Measurements from ENCODE around the gene FLRT2.

FLRT2 gene

DNA sequence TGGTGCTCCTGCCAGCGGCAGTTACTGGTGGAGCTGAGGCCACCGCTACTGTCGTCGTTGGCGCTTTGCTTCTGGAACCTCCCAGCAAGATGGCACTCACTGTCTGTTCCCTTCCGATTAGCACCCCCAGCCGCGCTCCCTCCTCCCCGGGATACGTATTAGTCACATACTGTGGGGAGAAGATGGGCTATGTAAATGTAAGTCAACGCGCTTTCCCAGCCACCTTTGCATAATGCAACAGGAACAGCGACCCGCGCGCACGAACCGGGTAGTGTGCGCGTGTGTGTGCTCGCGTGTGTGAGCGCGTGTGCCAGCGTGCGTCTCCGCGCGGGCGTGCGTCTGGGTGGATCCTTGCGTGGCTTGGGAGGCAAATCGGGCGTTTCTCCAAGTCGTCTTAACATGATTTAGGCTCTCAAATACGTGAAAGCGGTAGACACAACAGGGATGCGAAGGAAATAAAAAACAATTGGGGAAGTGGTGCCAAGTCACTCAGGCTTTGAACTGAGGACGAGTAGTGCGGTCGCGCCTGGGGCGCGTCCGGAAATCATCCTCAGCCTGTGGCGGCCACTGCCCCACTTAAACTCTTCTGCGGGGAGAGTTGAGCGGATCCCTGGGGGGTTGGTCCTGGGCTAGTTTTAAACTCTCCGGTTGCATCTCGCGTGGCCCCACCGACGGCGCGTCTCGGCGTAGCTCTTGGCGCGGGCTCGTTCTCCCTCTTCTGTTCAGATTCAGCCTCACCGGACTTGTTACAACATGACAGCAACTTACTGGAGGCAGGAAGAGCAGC is 1.8 kb downstream of the FLRT2 start:
- peak in 1 of 2 donors; percentile 4 for DNase-seq

DNA sequence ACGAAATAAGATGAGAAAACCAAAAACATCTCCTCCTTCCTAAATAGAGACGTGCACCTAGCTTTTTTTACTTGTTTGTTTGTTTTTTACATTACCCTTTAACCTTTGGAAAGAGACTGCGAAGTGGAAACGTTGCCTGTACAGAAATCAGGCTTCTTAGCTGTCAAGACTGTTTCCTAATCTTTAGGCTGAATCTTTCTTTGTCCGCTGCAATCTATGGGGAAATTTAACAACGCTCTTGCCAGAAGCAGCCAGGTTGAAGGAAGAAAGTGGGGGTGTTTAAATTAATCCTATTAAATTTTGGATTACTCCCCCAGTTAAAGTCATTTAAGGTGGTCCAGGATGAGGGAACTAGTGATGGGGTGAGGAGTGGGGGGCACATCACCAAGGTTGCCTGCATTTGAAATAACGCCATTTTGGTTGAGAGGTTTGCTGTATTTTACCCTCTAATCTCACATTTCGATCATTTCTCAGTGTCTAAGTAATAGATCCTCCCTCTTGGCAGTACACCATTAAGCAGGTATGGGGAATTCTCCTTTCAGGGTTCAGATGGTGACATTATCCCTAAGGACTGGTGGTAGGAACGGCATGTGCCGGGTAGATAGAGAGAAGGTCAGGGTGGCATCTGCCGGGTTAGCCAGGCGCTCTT is 2.6 kb downstream of the FLRT2 start:
- DNase-seq: no peak

DNA sequence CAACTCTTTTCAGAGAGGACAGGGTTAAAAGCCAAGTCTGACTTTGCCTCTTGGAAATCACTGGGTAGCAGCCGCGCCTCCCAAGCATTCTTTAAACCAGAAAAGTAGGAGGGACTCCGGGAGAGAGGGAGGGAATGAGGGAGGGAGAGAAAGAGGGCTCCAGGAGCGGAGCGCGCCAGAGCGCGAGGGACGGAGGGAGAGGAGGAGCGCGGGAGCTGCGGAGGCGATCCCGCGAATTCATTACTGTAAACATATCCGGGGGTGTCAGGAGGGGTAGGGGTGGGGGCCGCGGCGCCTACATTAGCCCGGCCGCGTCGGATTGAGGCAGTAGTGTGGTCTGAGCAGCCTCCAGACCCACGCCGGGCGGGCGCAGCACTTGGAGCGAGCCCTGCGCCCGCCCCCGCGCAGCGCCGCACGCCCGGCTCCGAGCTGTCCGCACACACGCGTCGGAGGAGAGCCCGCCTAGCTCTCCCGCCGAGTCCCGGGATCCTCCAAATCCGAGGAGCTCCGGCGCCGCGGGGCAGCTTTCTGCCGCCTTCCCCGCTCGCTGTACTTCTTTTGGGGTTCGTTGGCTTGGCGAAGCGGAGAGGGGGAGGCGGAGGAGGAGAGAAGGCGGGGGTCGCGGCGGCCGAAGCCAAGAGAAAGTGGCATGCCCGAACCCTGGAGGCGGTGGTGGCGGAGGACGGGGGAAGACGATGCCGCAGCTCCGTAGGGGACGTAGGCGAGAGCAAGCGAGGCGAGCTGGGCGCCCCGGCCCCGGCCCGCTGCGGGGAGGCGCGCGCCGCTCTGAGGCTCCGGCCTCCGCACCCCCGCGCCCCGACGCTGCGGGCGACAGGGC is 3.3 kb downstream of the FLRT2 start:
- DNase-seq: no peak

DNA sequence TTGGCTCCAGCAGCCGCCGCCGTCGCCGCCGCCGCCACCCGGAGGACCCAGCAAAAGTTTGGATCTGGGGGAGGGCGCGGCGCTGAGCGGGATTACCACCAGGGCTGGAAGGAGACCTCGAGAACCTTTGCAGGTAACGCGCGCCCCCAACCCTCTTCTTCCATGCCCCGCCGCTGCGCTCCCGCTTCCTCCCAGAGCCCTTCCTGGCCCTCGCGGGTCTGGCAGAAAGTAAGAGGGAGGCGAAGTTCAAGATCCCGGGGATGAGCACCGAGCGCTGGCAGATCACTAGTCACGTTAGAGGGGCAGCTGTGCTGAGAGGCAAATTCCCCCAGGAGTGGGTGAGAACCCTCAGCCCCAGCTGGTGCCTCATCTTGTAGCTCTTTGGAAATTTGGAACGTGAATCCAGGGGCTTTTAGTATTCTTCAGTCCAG is 3.9 kb downstream of the FLRT2 start:
- no peak for DNase-seq

DNA sequence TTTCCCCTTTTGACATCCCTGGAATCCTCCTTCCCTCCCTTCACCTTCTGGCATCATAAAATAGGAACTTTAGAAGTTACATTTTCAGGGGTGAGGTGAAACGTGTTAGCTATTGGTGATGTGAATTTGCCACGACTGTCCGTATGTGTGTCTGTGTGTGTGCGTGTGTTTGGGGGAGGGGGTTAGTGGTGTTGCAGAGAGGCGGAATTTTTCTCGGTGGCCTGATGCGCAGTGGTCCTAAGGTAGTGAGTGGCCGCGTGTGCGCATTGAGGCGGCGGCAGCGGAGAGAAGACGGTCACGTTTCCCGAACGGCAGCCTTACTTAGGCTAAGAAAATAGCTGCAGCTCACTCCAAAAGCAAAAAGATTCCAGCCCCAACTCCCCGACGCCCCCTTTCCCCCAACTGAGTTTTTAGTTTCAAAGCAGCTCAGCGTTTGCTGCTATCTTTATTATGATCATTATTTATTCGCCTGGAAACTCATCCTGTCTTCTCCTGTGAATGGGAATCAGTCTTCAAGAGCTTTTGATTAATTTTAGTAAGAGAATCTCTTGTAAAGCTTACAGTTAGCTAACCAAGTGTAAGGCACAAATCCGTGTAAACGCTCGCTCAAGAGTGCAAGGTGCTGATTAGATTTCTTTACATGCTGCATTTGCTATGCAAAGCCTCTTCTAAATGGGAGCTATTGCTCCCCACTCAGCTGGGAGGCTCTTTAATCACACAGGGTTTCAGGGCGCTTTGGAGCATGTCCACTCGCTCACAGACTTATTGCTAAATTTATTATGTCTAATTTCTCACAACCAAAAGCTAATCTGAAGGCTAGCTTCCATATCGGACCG is 4.7 kb downstream of the FLRT2 start:
- no peak for DNase-seq

DNA sequence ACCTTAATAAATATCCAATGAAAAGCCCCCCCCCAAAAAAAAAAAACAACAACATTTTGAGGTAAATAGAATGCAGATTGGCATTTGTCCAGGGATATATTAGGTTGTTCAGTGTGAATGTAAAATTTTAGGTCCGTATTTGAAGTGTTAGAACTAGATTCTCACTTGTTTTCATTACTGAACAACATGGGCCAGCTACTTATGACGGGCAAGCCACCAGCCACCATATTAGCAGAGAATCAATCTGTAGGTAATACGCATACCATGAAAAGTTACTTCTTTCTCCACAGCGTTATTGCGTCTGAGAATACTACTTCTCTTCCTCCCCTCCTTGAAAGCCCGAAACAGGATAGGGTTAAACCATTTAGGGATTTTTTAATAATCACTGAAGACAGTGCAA is 5.4 kb downstream of the FLRT2 start:
- no peak for DNase-seq

DNA sequence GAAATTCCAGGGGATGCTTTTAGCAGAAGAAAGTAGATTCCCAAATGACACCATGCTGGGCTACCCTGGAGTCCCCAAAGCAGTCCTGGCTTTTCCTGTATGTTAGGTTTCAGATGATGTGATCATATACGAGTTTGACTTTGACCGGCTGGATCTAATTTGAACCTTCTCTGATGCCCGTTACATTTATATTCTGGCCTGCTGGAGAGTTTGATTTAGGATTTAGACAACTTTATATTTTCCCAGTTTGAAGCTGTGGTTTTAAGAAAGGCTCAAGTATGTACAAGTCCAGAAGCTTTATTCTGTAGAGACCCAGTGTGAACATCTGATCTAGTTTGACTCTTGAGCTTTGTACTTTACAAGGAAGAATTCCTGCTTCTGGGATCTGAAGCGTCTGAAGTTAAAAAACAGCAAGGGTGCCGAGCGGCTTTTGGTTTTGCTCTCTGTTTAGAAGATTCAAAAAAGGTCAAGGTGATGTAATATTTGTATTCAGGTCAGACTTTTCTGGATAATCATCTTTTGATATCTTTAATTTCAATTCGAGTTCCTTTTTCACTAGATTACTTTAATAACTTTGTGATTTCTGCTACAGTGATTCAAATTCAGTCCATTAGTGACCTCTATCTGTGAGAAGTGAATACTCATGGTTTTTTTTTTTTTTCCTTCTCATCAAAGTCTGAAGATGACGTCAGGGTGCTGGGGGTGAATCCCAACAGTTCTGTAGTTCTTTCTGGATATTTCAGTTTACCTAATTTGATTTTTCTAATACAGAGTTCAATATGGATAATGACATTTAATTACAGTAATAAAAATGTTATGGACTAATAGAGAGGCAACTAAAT is 6.3 kb downstream of the FLRT2 start:
- DNase-seq: no peak

DNA sequence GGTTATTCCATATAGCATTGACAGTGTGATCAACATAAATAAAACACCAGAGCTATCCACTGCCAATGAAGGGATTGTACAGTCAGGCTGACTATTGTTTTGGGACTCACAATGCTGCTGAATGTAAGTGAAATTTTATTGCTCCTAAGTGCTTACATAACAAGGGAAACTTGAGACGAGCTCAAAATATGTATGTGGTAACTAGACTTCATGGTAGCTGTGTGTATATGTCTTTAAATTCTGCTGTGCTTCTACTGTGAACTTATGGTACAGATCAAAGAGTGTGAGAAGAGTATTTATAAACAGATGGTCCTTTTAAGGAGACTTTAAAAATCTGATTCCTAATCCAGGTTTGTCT is 6.9 kb downstream of the FLRT2 start:
- DNase-seq: no peak

DNA sequence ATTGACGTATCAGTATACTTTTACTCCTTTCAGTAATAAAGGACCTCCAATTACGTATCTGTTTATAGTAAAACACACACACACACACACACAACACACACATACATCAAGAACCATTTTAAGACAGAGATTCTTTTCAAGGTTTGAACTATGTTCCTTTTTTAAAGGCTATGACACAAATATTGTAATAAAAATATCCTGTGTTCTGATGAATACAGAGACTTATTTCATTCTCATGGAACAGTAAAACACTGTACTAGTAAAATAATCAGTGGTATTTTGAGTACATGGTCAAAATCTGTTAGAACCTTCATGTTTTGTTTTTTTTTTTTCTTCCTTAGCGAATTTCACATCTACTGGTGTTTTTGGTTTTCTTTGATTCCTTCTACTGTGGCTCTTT is 7.6 kb downstream of the FLRT2 start:
- DNase-seq: no peak

DNA sequence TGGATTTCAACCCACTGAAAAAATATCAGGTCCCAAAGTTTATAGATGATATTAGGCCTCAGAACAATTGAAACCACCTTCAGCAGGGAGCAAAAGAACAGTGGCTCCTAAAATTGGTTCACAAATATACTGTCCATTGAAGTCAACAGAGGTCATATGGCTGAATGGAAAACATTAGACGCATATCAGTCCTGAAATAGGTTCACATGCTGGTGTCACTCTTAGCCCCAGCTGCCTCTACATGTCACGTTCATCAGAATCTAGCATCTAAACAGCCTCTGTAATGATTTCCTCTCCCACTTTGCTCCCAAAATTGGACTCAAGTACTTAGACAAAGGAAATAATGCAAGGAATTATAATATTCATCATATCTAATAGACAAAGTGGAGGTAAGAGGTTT is 8.7 kb downstream of the FLRT2 start:
- DNase-seq: no peak

DNA sequence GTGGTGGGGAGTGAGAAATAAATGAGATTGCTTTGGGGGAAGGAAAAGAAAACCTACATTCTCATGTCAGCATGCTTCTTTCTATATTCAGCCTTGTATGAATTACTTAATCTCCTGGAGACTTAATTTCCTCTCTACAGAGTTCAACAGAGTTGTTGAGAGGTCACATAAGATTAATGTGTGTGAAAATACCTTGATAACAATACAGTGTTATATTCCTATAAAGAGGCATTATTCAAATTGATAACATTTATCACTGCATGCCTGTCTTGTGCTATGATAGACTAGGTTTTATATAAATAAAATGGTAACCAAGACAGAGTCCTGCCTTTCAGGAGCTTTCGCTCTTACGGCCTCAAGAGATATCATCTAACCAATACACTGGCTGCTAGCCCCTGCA is 9.6 kb downstream of the FLRT2 start:
- DNase-seq: no peak

DNA sequence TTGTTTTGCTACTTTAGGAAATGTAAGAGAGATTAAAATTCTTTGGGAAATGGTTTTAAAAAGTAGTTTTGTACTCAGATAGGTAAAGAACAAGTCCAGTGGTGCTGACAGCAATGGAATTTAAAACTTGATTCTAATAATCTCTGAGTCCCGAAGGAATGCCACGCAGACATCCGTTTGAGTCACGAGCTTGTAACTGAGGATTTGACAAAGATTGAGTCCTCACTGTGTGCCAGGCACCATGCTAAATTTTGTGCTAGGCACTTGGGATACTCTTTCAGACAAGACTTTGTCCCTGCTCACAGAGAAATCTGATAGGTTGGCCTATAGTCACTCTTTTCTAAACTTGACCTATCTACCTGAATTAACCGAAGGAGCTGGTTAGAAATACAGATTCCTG is 12.7 kb downstream of the FLRT2 start:
- DNase-seq: no peak

DNA sequence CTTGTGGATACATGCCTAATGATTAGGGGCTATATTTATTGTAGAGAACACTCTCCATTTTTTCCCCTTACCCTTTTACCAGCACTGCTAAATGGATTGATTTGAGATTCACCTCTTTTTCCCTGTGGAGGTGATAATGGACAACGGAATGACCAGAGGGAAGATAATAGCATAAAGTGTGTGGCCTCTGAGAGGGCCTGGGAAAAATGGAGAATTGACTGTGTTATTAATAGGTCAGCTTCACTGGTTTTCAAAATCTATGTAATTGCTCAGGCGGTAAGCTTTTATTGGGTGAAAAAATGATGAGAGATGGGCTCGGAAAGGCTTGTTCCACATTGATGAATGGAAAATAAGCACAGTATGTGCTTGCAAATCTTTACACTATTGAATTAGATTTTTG is 15.8 kb downstream of the FLRT2 start:
- DNase-seq: no peak

DNA sequence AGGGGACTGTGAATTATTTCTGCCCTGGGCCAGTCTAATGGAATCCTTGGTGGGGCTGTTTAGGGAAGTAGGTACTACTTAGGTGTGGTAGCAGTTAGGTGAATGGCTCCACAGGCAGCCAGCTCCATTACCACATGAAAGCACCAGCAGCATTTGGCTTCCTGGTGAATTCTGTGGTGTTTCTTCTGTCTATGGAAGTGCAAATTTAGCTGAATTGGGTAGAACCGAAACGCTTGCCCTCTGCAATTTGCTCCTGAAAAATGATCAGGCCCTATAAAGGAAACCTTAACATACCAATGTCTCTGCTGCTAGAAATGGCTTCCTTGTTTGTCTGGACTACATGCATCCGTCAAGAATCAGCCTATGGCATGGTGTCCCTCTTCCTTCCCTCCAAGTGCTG is 16.4 kb downstream of the FLRT2 start:
- DNase-seq: no peak

DNA sequence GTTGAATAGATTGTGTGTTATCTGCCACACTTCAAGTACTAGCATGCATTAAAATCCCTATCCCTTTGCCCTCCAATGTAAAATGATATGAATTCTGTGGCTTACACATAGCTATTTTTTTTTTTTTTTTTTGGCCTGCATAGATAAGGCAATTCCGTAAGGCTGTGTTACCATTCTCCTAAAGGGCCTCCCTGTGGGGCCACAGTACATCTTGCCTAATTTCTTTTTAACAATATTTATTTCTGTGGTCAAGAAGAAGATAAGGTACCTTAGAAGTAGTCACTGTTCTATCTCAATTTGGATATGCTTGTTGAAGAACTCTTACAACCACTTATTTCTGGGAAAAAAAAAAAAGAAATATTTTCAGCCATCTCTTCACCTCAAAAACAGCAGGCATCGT is 19.8 kb downstream of the FLRT2 start:
- no peak for DNase-seq

DNA sequence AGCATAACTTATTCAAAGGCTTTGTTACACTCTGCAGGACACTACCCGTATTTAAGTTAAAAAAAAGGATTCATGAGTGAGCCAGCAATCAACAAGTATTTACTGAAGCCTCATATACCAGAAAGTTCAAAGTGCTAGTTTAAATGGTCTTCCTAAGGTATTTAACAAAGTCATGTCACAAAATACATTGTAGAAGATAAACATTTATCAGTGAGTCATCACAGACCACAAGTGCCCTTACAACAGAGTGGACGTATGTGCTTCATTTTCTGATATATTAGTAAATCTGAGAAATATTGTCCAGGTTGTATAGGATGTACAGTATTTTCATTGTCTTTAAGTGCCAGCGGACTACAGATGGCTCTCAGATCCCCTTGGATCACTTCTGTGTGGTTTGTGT is 24.2 kb downstream of the FLRT2 start:
- no peak for DNase-seq

DNA sequence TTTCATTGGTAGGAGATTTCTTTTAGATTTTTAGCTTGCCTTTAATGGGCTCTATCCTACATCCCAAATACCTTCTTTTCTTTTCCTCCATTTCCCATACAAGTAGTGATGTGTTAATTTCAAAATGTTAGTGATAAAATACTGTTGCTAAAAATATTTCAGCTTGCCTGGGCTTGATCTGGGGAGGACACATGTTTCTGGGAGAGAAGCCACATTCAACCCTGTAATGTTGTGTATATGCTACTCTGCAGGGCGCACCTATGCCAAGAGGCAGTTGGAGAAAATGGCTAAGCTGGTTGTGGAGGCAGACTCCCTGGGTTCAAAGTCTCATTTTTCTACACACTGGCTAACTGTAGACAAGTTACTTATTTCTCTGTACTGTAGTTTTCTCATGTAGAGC is 26.3 kb downstream of the FLRT2 start:
- DNase-seq: no peak

DNA sequence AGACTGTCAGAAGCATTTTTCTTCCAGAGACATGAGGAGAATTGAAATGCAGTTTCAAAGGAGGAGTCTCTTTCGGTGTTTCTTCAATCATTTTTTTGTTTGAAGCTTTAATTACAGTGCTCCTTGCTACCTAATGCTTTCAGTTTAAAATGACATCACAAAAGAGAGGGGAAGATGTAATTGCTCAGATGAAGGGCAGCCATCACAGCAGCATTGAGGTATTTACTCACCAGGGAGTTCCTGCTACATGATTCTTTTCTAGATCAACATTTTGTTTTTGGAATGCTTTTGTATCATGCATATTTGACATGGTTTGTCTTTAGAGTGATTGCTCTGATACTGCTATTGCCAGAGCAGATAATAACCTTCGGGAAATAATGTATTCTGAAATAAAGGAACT is 28.6 kb downstream of the FLRT2 start:
- DNase-seq: no peak

DNA sequence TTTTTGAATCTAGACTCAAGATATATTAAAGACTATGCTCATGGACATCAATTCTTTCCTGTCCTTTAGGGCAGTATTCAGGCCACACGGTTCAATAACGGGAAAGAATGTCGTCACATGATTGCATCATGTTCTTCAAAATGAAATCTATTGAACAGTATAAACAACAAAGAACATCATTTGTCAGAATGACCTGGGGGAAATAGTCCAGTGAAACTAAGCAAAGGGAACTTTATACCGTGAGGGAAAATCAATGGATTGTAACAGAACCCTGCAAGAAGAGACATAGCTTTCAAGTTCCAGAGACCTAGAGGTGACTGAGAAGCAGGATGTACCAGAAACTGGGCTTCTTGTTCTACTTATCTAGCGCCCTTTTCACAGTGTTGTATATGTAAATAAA is 32.7 kb downstream of the FLRT2 start:
- no peak for DNase-seq

DNA sequence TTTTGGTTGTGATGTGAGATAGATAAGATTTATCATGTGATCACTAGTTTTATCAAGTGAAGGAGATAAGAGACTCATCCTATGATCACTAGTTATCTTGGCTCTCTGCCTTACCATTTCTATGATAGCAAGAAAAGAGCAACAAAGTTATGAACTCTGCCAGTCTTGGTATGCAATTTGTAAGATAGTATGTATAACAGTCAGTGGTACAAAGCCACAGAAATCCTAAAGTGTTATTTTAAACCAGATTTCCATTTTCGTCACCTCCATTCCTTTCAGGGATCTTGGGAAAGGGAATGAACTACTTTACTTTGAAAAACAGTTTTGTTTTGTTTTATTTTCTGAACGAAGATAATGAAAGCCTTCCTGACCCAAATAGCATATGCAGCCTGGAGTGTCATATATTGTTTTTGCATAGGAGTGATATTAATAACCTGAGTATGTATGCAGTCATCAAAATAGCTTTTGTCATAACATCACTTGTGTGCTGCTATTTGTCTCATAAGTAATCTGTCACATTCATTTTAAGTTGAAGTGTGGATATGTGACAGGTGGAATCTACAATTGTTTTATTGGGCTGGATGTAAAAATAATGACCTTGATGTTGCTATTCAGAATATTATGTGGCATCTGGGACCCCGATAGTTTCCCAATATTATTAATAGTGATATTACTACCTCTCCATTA is 35.0 kb downstream of the FLRT2 start:
- no peak for DNase-seq

DNA sequence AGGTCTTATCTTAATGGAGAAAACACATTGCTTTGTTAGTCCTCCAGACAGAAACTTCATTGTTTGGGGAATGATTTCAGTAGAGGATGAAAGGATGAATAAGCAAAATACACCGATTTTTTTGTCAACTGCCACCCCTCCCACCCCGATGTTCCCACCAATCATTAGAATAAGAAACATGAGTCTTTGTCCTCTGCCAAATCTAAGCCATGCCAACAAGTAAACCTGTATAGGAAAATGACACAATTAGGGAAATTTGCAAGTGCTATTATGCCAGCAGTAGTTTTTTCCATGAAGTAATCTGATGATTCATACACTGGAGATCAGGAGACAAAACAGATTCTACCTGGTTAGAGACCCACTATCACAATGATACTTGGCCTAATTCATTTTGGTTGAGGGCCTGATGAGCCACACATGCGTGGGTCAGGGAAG is 35.9 kb downstream of the FLRT2 start:
- DNase-seq: no peak
